Measurements from ENCODE around the gene MAB21L1.

The MAB21L1 gene

GRCh38 chr13:35471706-35472322 lies 4.7 kb downstream of the MAB21L1 start:
- Histone ChIP-seq H2BK15ac (ENCODE audit: low read length) (no peak overlapping the region), H3K23ac (ENCODE audit: low read depth, low read length, poor library complexity) (no peak overlapping the region), H3K27me3 (ENCODE audit: control insufficient read depth in 3 of 3, insufficient read depth in 3 of 3, low read depth in 1 of 3, low read length in 3 of 3) (peaks cover 13 to 40% (median 18%) of the 10 kb centered on the region in 3 experiments), H3K79me1 (ENCODE audit: low read depth, low read length) (no peaks in the 10 kb centered on the region), H2BK120ac (ENCODE audit: low read depth, low read length) (no peak overlapping the region), H3K18ac (ENCODE audit: low read length) (no peak overlapping the region), H3K4me3 (ENCODE audit: low read length in 2 of 2) (peak overlapping the region in 1 of 2 donors; percentile 58), H3K36me3 (replicated peaks in 1 of 2; ENCODE audit: control insufficient read depth in 2 of 2, insufficient read depth in 2 of 2, low read length in 2 of 2) (no peaks in the 10 kb centered on the region), H3K4ac (ENCODE audit: low read length) (no peak overlapping the region), H3K9ac (ENCODE audit: low read depth, low read length, poor library complexity) (no peak overlapping the region), H4K91ac (ENCODE audit: low read depth, low read length, poor library complexity) (no peak overlapping the region), H3K27ac (replicated peaks; ENCODE audit: low read length) (no peak overlapping the region), H4K8ac (ENCODE audit: low read depth, low read length) (no peak overlapping the region), H3K9me3 (replicated peaks in 1 of 2; ENCODE audit: control insufficient read depth in 2 of 2, insufficient read depth in 1 of 2, low read depth in 1 of 2, low read length in 2 of 2) (no peaks in the 10 kb centered on the region), H2BK5ac (ENCODE audit: low read length) (no peak overlapping the region), H3K4me1 (ENCODE audit: control insufficient read depth in 2 of 2, insufficient read depth in 1 of 2, low read depth in 1 of 2, low read length in 2 of 2) (peaks cover 11 to 20% of the 10 kb centered on the region in 2 donors), H3K14ac (ENCODE audit: low read length) (no peak overlapping the region), H2AFZ (ENCODE audit: low read length) (peak overlapping the region; percentile 91), H2BK12ac (ENCODE audit: low read length) (no peak overlapping the region), H3K4me2 (ENCODE audit: insufficient read depth, low read length, poor library complexity, severe bottlenecking) (peak overlapping the region; percentile 86), H2AK5ac (ENCODE audit: low read depth, low read length) (no peak overlapping the region)
- peak; percentile 48 for DNase-seq (ENCODE audit: low spot score)
- WGBS, 2 donors (ENCODE audit: extremely low coverage in 2 of 2, insufficient read length in 2 of 2, insufficient replicate concordance in 1 of 2) = no CpG with 5 or more reads among the region's 28 CpGs

GRCh38 chr13:35470671-35471661 lies 5.5 kb downstream of the MAB21L1 start:
- peak overlapping the region; percentile 86 for H3K4me2 ChIP-seq (ENCODE audit: insufficient read depth, low read length, poor library complexity, severe bottlenecking)
- H3K27me3 ChIP-seq (ENCODE audit: control insufficient read depth in 3 of 3, insufficient read depth in 3 of 3, low read depth in 1 of 3, low read length in 3 of 3) = peaks cover 13 to 31% (median 18%) of the 10 kb centered on the region in 3 experiments
- peak overlapping the region; percentile 90 for H3K18ac ChIP-seq (ENCODE audit: low read length)
- no peak overlapping the region for H2AK5ac ChIP-seq (ENCODE audit: low read depth, low read length)
- no peak overlapping the region for H4K91ac ChIP-seq (ENCODE audit: low read depth, low read length, poor library complexity)
- no peaks in the 10 kb centered on the region for H3K36me3 ChIP-seq (replicated peaks in 1 of 2; ENCODE audit: control insufficient read depth in 2 of 2, insufficient read depth in 2 of 2, low read length in 2 of 2)
- H3K4me1 ChIP-seq (ENCODE audit: control insufficient read depth in 2 of 2, insufficient read depth in 1 of 2, low read depth in 1 of 2, low read length in 2 of 2) = peaks cover 11 to 17% of the 10 kb centered on the region in 2 donors
- H2BK120ac ChIP-seq (ENCODE audit: low read depth, low read length) = no peak overlapping the region
- H2BK15ac ChIP-seq (ENCODE audit: low read length) = no peak overlapping the region
- WGBS, 2 donors (ENCODE audit: extremely low coverage in 2 of 2, insufficient read length in 2 of 2, insufficient replicate concordance in 1 of 2) = no CpG with 5 or more reads among the region's 68 CpGs
- DNase-seq (ENCODE audit: low spot score) = peak; percentile 71
- H3K27ac ChIP-seq (replicated peaks; ENCODE audit: low read length) = peak overlapping the region; percentile 33
- H2AFZ ChIP-seq (ENCODE audit: low read length) = peak overlapping the region; percentile 91
- H3K14ac ChIP-seq (ENCODE audit: low read length) = no peak overlapping the region
- no peaks in the 10 kb centered on the region for H3K79me1 ChIP-seq (ENCODE audit: low read depth, low read length)
- H3K9ac ChIP-seq (ENCODE audit: low read depth, low read length, poor library complexity) = peak overlapping the region; percentile 79
- no peak overlapping the region for H3K4ac ChIP-seq (ENCODE audit: low read length)
- no peaks in the 10 kb centered on the region for H3K9me3 ChIP-seq (replicated peaks in 1 of 2; ENCODE audit: control insufficient read depth in 2 of 2, insufficient read depth in 1 of 2, low read depth in 1 of 2, low read length in 2 of 2)
- no peak overlapping the region for H2BK5ac ChIP-seq (ENCODE audit: low read length)
- H3K4me3 ChIP-seq (ENCODE audit: low read length in 2 of 2) = peak overlapping the region; percentile 58 to 78
- H4K8ac ChIP-seq (ENCODE audit: low read depth, low read length) = no peak overlapping the region
- no peak overlapping the region for H2BK12ac ChIP-seq (ENCODE audit: low read length)
- no peak overlapping the region for H3K23ac ChIP-seq (ENCODE audit: low read depth, low read length, poor library complexity)

GRCh38 chr13:35469806-35470525 lies 6.5 kb downstream of the MAB21L1 start:
- no peak overlapping the region for H3K23ac ChIP-seq (ENCODE audit: low read depth, low read length, poor library complexity)
- H3K9ac ChIP-seq (ENCODE audit: low read depth, low read length, poor library complexity) = no peak overlapping the region
- H3K9me3 ChIP-seq (replicated peaks in 1 of 2; ENCODE audit: control insufficient read depth in 2 of 2, insufficient read depth in 1 of 2, low read depth in 1 of 2, low read length in 2 of 2) = no peaks in the 10 kb centered on the region
- peak overlapping the region; percentile 86 for H3K4me2 ChIP-seq (ENCODE audit: insufficient read depth, low read length, poor library complexity, severe bottlenecking)
- no peak overlapping the region for H4K91ac ChIP-seq (ENCODE audit: low read depth, low read length, poor library complexity)
- no peak overlapping the region for H2AK5ac ChIP-seq (ENCODE audit: low read depth, low read length)
- no peak for DNase-seq (ENCODE audit: low spot score)
- H2BK12ac ChIP-seq (ENCODE audit: low read length) = no peak overlapping the region
- no peak overlapping the region for H3K18ac ChIP-seq (ENCODE audit: low read length)
- H2BK5ac ChIP-seq (ENCODE audit: low read length) = no peak overlapping the region
- H3K27me3 ChIP-seq (ENCODE audit: control insufficient read depth in 3 of 3, insufficient read depth in 3 of 3, low read depth in 1 of 3, low read length in 3 of 3) = peaks cover 4 to 21% (median 18%) of the 10 kb centered on the region in 3 experiments
- no peak overlapping the region for H2BK15ac ChIP-seq (ENCODE audit: low read length)
- no peak overlapping the region for H3K14ac ChIP-seq (ENCODE audit: low read length)
- no peaks in the 10 kb centered on the region for H3K79me1 ChIP-seq (ENCODE audit: low read depth, low read length)
- no peak overlapping the region for H3K4ac ChIP-seq (ENCODE audit: low read length)
- no peak overlapping the region for H2BK120ac ChIP-seq (ENCODE audit: low read depth, low read length)
- WGBS, 2 donors (ENCODE audit: extremely low coverage in 2 of 2, insufficient read length in 2 of 2, insufficient replicate concordance in 1 of 2) = no CpG with 5 or more reads among the region's 10 CpGs
- no peak overlapping the region for H3K4me3 ChIP-seq (ENCODE audit: low read length in 2 of 2)
- no peaks in the 10 kb centered on the region for H3K36me3 ChIP-seq (replicated peaks in 1 of 2; ENCODE audit: control insufficient read depth in 2 of 2, insufficient read depth in 2 of 2, low read length in 2 of 2)
- H3K4me1 ChIP-seq (ENCODE audit: control insufficient read depth in 2 of 2, insufficient read depth in 1 of 2, low read depth in 1 of 2, low read length in 2 of 2) = peaks cover 6 to 7% of the 10 kb centered on the region in 2 donors
- peak overlapping the region; percentile 91 for H2AFZ ChIP-seq (ENCODE audit: low read length)
- no peak overlapping the region for H3K27ac ChIP-seq (replicated peaks; ENCODE audit: low read length)
- H4K8ac ChIP-seq (ENCODE audit: low read depth, low read length) = no peak overlapping the region
